ENCODE data around the gene PLSCR2. TPM values are rescaled to one million over a fixed set of nuclear protein-coding genes. Genes with fewer than 3 reads are reported as not detected.

Gene PLSCR2
- total and polyA plus RNA-seq, 8 donors = 0.30 to 1.2 (median 0.69) TPM

DNA sequence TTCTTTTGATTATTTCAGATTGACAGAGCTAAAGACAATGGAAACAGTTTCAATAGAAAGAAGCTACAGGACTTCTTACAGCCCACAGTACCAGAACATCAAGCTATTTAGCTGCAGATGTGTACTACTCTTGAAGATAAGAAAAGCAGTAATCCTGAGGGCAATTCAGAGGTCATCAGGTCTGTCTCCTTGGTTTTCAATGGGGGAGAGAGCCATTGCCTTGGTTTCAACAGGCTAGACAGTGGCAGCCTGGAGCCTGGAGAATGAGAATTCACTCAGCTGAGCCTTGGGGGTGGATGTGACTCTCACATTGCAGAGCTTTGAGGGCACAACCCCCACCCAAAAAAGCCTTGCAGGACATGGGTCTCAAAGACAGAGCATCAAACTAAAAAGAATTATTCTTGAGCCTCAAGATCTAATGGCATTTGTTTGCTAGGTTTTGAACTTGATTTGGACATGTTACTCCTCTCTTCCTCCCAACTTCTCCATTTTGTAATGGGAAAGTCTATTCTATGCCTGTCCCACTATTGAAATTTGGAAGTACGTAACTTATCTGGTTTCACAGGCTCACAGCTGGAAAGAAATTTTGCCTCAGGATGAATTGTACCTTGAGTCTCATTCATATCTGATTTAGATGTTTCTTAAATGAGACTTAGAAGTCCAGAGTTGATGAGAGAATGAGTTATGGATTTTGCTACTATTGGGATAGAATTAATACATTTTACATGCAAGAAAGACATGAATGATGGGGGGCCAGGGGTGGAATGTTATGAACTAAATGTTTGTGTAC is 38.2 kb upstream of the PLSCR2 start:
- Histone ChIP-seq H3K27me3 (no peaks in the 10 kb centered on the region), H3K27ac (peak overlapping the region; percentile 6 to 83 (median 57)), H3K4me1 (peaks cover 8 to 68% (median 43%) of the 10 kb centered on the region in 3 donors), H3K36me3 (no peaks in the 10 kb centered on the region), H3K9me3 (no peaks in the 10 kb centered on the region), H3K4me3 (no peak overlapping the region)
- DNase-seq (no peak), FAIRE-seq (no peak), ATAC-seq (no peak)
- 92 to 100% methylated on average over 1 of the region's 1 CpG for WGBS, 2 donors
- TF ChIP-seq, protein P1, sequence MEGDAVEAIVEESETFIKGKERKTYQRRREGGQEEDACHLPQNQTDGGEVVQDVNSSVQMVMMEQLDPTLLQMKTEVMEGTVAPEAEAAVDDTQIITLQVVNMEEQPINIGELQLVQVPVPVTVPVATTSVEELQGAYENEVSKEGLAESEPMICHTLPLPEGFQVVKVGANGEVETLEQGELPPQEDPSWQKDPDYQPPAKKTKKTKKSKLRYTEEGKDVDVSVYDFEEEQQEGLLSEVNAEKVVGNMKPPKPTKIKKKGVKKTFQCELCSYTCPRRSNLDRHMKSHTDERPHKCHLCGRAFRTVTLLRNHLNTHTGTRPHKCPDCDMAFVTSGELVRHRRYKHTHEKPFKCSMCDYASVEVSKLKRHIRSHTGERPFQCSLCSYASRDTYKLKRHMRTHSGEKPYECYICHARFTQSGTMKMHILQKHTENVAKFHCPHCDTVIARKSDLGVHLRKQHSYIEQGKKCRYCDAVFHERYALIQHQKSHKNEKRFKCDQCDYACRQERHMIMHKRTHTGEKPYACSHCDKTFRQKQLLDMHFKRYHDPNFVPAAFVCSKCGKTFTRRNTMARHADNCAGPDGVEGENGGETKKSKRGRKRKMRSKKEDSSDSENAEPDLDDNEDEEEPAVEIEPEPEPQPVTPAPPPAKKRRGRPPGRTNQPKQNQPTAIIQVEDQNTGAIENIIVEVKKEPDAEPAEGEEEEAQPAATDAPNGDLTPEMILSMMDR (IDR thresholded peaks at IDR 0.05) = no peak
- intact Hi-C loops (cut with DNase I) = no loop called here

DNA sequence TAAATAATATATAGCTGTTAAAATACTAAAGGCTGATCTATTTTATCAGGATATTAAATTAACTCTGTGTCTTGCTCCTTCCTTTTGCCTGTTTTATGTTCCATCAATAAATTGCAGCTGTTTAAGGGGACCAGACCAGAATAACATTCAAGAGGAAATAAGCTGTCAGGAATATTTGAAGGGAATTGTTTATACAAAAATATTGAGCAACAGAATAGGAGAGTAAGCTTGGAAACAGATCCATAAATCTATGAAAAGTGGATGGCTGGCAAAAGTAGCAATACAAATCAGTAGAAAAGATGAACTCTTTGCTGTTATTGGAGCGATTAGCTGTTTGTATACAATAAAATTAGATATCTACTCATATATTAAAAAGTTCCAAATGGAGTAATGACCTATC is 36.2 kb upstream of the PLSCR2 start:
- H3K27ac ChIP-seq = peak overlapping the region in 2 of 4 donors; percentile 74 to 83
- no peaks in the 10 kb centered on the region for H3K27me3 ChIP-seq
- DNase-seq (no peak), ATAC-seq (no peak), FAIRE-seq (no peak)
- 92 to 93% methylated on average over 1 of the region's 1 CpG for WGBS, 2 donors
- H3K36me3 ChIP-seq = no peaks in the 10 kb centered on the region
- peaks cover 0 to 58% (median 28%) of the 10 kb centered on the region in 3 donors for H3K4me1 ChIP-seq
- H3K4me3 ChIP-seq = no peak overlapping the region
- intact Hi-C loops (cut with DNase I) = no loop called here
- TF ChIP-seq, protein P1 (IDR thresholded peaks at IDR 0.05) = no peak
- no peaks in the 10 kb centered on the region for H3K9me3 ChIP-seq

DNA sequence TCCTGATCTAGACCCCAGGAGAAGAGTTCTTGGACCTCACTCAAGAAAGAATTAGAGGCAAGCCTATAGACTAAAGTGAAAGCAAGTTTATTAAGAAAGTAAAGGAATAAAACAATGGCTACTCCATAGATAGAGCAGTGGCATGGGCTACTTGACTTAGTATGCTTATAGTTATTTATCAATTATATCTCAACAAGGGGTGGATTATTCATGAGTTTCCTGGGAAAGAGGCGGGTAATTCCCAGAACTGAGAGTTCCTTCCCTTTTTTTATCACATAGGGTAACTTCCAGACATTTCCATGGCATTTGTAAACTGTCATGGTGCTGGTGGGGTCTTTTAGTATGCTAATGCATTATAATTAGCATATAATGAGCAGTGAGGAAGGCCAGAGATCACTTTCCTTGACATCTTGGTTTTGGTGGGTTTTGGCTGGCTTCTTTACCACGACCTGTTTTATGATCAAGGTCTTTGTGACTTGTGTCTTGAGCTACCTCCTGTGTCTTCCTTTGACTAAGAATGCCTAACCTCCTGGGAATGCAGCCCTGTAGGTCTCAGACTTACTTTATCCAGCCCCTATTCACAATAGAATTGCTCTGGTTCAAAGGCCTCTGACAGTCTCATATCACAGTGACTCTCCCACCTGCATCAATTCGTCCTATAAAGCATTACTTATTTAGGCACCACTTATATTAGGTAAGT is 35.3 kb upstream of the PLSCR2 start:
- Histone ChIP-seq H3K36me3 (no peaks in the 10 kb centered on the region), H3K27ac (peak overlapping the region in 2 of 4 donors; percentile 74 to 83), H3K4me1 (peaks cover 0 to 51% (median 19%) of the 10 kb centered on the region in 3 donors), H3K4me3 (no peak overlapping the region), H3K27me3 (no peaks in the 10 kb centered on the region), H3K9me3 (no peaks in the 10 kb centered on the region)
- no peak for ATAC-seq
- FAIRE-seq = no peak
- intact Hi-C loops (cut with DNase I) = no loop called here
- WGBS, 2 donors = 79 to 89% methylated on average over 3 of the region's 3 CpGs
- TF ChIP-seq, protein P1 (IDR thresholded peaks at IDR 0.05) = no peak
- DNase-seq = no peak

DNA sequence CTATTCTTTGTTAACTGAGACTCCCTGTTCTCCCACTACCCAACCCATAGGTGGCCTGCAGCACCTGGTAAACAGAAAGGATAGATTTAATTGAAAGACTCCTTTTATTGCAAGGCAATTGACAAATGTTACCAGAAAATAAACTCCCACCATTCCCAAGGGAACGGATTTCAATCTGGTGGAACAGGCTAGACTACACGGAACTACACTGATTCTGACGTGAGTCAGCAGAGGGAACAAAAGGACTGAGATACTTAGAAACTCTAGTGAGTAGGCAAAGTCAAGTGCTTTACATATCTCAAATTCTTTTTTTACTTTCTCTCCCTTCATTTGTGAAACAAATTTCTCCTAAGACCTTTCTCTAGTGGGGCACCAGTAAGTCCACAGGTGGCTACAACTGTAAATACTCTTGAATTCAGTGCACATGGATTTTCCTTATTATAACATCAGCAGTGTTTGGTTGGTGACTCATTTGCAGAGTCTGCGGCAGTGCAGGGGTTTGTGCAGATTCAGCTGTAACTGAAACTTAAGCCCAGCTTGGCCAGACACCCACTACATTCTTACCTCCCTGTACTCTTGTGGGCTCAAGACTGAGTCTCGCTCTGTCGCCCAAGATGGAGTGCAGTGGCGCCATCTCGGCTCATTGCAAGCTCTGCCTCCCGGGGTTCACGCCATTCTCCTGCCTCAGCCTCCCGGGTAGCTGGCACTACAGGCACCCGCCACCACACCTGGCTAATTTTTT is 34.3 kb upstream of the PLSCR2 start:
- FAIRE-seq (no peak), ATAC-seq (peak; percentile 36 to 64 (median 48)), DNase-seq (peak in 1 of 6 donors; percentile 22)
- Histone ChIP-seq H3K9me3 (no peaks in the 10 kb centered on the region), H3K4me3 (no peak overlapping the region), H3K27me3 (no peaks in the 10 kb centered on the region), H3K36me3 (no peaks in the 10 kb centered on the region), H3K4me1 (peaks cover 0 to 44% (median 12%) of the 10 kb centered on the region in 3 donors), H3K27ac (peak overlapping the region in 2 of 4 donors; percentile 10 to 31)
- intact Hi-C loops (cut with DNase I) = no loop called here
- 76 to 77% methylated on average over 12 of the region's 12 CpGs for WGBS, 2 donors
- TF ChIP-seq, protein P1 (IDR thresholded peaks at IDR 0.05) = no peak

Data from pancreas (tissue), 10 donors.